GM21526 (cell line): ENCODE measurements around the gene GABRR1.
"Not testable (repeated sequence)": the region's sequence is repeated elsewhere in the genome, so short reads cannot be mapped to it uniquely, and the experiment has no call there.

ENCODE experiments used
- ATAC-seq: cut with Tn5 transposase; IDR thresholded peaks from one replicate; pipeline ENCODE4 v1.9.1; 2021; ENCODE audit warnings: moderate library complexity; ENCODE audit not compliant: unreplicated experiment, low FRiP score

Gene GABRR1

DNA sequence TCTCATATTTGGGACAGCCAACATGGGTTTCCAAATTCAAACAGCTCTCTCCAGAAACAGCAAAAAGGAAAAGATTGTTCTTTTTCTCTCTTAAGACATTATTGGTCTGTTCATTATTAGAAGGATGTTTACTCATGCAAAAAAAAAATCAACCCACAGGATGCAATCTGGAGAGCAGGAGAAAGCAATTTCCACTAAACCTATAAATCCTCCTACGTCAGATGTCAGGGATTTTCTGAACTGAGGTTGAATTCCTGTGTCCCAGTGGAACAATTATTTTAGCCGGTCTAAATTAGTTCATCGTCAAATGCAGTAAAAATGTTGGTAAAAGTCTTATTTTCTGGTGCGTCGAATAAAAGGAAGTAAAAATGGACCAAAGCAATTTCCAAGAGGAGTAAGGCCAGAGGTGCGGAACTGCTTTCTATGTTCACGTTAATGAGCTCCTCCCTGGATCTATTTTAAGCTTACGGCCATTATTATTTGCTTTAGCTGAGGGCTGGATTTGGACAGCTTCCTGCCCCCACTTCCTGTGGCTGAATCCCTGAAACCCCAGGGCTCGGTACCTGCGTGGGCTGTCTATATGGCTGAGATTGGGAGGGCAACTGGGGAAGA is at the start of gene GABRR1:
TSS of gene GABRR1 (minus strand) at position 60 of the 612 bp plus-strand sequence. CDS start at position 24, 36 bp downstream.
- no peak for ATAC-seq

DNA sequence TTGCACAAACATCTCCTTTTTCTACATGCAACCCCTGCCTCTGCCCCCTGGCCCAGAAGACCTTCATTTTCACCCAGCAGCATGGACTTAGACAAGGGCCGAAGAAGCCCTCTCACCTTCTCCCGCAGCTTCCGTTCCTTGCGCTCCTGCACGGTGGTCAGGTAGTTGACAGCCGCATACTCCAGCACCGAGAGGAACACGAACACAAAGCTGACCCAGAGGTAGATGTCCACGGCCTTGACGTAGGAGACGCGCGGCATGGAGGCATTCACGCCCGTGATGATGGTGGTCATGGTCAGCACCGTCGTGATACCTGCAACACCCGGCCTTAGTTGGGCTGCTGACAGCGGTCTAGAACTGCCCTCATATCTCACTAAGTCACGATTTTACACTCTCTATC is 47.1 kb upstream of the GABRR1 start:
- ATAC-seq = no peak

DNA sequence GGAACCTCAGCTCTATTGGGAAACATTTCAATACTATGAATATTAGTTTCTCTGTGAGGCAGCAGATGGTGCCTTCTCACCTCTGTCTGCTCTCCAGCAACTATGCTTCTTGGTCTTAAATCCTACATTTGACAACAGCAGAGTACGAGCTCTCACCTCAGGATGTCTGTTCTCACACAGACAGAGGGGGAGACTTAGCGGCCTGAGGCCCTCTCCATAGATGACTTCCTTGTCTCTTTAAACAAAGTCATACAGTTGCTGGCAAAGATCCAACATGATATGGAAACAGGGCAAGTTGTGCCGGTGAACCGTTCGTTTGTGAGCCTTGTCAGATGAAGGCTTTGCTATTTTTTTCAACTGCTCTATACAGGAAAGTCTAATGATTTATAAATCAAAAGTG is 43.7 kb upstream of the GABRR1 start:
- no peak for ATAC-seq

DNA sequence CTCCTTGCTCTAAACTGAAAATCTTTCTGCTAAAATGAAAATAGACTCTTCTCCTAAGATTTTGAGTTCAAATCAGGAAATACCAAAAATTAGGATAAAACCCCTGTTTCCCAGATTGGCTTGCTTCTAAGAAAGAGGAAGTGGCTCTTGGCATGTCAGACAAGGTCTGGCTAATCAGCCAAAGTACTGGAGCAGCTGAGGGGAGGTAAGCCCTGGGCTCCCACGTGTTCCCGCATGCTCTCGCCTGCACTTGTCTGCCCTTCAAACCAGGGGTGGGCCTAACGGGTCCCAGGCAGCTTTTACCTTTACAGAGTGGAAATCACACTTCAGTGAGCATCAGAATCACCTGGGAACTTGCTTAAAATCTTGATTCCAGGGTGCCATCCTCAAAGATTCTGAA is 43.2 kb upstream of the GABRR1 start:
- no peak for ATAC-seq

DNA sequence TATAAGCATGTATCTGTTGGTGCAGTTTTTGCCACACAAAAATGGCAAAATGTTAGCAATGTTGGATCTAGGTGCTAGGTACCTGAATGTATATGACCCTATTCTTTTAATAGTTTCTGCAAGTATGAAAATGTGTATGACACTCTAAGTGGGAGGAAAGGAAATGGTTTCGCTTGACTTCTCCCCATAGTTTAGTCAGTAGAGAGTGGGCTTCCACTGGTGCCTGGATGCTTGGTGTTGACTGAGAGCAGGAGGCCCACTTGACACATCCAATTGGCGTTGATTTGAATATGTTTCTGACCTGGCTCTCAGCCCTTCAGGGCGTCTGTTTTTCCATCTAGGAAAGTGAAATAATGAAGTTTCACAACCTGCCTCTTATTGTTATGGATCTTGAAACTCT is 41.8 kb upstream of the GABRR1 start:
- ATAC-seq = peak; percentile 58

DNA sequence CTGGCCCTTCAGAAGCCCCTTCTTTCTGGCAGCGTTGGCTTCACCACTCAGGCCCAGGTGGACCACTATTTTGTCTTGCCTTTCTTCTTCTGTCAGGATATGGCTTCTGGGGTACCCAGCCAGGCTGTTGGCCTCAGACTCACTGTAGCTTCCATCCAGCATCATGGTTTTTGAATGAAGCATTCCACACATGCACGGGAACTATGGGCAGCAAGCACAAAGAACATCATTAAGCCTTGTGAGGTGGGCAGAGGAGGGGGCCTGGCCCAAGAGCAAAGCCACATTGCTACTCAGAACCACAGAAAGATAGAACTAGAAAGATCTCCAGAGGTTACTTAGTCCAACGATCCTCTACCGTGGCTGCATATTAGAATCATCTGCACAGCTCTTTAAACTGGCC is 40.6 kb upstream of the GABRR1 start:
- no peak for ATAC-seq

DNA sequence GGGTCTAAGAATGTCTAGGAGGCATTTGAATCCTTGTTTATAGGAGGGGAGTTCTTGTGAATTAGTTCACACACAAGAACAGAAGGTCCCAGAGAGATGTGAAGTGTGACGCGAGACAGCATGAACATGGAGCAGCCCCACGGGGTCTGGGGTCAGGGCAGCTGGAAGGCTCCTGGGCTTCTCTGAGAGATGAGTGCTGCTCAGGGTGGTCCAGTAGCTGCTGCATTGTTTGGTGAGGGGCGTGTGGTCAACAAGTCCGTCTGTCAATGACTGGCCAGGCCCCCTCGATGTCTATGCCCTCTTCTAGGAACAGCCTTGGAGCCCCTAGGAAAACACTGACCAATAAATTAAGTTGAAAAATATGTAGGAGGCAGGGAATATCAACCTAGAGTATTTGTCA is 40.2 kb upstream of the GABRR1 start:
- no peak for ATAC-seq

DNA sequence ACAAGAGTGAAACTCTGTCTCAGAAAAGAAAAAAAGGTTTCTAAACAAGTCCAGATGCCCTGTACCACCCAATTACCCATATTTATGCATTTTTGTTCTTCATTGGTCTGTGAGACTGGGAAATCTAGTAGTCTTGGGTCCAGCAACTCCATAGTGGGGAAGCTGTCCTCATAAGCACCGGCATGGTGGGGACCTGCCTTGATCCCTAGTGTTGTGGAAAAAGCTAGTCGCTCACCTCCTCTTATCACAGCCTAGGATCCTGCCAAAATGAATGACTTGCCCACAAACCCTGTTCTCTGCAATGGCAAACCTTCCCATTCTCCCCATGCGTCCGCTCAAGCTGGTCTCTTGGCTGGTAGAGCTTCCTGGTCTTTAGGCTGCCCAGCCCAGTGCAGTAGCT is 38.3 kb upstream of the GABRR1 start:
- ATAC-seq = no peak

DNA sequence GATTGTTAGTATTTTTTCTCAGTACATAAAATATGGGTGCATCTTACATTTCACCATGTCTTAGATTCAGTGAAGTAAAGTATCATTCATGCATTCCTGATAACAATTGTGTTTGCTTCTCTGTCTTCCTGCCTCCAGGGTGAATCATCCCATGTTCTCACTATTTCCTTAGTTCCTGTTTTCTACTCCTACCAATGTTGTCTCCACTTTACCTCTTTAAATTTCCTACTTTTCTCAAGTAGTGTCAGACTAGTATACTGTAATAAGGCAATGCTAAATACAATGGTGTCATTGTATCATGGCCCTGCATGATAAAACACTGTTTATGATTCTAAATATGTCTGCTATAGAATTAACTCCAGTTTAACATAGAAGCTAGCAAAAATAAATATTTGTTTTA is 37.4 kb upstream of the GABRR1 start:
- no peak for ATAC-seq

DNA sequence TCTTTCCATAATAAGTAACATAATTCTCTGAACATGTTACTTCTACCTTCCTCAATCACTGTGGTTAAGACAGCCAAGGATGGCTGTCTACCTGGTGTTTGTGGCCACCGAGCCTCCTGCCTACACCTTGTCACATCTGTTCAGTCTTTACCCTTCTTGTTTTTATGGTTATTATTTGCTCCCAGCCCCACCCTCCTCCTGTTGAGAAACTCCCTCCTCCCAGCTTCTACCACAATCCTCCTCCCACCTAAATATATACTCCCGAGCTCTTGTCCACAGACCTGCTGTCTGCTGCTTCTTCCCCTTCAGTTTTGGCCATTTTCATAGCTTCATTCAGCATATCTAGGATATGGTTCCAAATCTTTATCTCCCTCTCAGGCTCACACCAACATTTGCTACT is 35.7 kb upstream of the GABRR1 start:
- ATAC-seq = no peak

DNA sequence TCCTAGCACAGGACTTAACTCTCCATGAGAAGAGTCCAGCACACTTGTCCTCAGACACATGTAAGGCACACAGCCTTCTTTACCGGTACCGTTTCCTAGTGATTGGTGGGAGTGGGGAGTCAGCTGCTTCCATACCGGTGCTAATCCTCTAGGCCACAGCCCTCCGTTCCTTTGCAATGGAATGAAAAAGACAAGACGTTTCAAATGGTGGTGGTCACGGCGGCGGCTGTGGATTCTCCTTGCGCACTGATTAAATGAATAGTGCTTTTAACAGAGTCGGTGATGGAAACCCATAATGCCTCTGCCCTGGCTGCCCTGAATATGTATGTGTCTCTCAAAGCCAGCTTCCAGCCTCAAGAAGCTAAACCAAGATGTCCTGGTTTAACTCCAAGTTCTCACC is 34.8 kb upstream of the GABRR1 start:
- no peak for ATAC-seq

DNA sequence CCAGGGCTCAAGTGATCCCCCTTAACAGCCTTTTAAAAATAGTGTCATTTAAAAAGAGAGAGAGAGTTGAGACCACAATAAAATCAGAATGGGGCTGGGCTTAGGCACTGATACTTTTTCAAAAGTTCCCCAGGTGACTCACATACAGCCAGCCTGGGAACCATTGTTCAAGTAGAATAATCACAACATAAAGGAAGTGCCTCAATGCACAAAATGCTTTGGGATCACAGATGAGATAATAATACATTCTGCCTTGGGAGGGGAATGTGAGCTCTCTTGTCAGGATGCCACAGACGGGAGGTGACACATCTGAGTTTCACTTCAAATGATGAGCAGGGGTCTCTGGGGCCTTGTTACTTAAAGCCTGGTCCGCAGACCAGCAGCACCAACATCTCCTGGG is 34.0 kb upstream of the GABRR1 start:
- no peak for ATAC-seq

DNA sequence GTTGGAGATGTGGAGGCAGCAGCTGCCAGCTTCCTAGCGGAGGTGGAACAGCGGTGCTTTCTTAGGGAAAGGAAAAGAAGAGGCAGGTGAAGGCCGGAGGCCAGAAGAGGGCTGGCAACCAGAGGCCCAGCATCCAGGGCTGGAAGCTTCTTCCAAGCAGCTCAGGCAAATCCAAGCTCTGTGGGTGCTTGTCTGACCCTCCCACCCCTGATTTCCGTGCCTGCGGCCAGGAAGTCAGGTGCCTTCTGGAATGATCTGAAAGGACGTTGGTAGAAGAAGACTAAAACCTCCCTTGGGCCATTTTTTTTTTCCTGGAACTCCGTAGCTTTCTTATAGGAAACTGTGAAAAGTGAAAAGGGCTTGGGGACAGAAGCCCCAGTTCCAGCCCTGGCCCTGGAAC is 33.1 kb upstream of the GABRR1 start:
- no peak for ATAC-seq

DNA sequence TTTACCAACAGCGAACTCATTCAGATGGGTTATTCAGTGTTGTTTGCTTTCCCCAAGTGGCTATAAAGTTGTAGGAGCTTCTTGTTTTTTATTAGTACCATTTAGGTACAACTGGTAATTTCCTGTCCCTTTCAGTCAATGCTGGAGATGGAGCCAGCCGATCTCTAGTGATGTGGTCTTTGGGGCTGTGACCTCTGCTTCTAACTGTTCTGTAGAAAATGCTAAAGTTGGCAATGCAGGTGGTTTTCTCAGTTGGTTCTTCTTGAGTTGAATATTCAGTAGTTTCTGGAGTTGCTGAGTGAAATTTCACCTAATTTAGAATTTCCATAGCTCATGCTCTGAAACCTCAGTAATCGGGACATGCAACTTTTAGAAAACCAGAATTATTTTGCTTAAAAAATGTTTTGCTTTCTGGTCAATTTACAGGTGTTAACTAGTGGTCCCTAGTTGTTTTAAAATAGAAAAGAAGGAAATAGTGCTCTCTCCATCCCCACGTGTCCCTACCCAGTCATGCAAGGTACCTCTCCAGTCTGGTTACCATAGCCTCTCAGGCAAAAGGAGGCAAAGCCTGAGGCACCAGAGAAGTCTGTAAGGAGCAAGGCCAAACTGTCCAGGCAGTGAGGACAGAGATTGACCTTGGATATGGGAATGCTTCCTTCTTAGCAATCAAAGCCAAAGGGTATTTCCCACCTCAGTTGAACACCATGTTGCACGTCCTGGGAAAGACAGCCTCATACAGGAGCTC is 27.3 kb upstream of the GABRR1 start:
- ATAC-seq = peak; percentile 54

DNA sequence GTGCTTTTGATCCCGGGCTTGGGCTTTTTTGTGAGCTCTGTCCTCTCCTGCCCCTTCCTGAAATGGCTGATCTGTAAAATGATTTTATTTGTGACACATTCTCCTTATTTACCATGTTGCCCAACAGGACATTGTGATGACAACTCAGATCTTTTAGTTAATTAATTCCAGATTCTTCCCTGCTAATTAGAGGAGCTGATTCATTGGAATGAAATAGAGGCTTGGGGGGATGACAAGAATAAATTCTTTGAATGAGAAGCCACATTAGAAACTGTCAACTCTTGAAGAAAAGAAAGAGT is 26.1 kb upstream of the GABRR1 start:
- no peak for ATAC-seq

DNA sequence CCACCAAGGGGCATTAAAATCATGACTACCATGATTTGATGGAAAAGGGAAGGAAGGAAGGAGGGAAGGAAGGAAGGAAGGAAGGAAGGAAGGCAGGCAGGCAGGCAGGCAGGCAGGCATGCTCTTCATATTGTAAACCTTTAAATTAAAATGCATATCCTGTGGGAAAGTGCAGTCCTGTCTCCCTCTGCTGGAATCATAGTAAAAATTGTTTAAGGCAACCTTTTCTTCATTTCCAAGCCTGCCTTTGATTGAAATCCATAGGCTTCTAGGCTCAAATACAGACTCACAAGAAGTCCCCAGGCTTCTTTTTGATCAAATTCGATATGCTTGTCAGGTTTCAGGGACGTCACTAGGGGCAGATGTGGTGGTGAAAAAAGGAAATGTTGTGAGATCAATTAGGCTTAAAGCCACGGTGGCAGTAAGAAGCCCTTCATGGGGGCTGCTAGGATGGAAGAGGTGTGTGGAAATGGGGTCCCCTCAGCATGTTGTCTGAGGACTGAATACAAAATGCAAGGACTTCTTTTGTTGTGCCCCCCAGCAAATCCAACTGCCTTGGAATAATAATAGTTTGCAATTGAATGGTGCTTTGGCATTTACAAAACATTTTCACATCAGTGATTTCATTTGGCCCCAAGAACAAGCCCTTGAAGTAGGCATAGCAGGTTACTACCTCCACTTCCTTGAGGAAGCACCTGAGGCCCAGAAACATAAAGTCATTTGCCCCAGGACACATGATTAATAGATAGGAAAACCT is 25.6 kb upstream of the GABRR1 start:
- ATAC-seq = no peak

DNA sequence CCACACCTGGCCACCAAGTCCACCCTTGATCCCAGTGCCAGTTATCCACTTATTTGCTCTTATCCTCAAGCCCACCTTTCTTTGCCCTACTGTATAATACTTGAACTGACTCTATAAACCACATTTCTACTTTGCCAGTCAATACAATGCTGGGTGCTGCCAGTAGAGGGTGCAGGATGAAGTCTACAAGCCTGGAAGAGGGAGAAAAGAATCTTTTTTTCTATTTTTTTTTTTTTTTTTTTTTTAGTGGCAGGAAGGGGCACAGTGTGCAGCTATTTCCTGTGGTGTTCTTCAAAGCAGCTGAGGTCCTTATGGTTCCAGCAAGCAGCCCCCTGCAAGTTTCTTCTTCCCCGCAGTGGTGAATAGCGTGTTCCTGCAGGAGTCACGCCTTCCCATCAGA is 22.2 kb upstream of the GABRR1 start:
- no peak for ATAC-seq

DNA sequence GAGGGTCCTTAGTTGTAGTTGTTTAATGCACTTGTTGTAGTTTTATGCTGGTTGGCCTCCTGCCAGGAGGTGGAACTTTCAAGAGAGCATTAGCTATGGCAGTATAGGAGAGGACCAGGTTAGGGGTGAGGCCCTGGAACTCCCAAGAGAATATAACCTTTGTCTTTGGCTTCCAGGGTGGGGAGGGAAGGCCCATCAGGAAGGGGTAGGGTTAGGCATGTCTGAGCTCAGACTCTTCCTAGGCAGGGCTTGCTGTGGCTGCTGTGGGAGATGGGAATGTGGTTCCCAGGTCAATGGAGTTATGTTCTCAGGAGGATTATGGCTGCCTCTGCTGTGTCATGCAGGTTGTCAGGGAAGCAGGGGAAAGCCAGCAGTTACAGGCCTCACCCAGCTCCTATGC is 20.0 kb upstream of the GABRR1 start:
- ATAC-seq = no peak

DNA sequence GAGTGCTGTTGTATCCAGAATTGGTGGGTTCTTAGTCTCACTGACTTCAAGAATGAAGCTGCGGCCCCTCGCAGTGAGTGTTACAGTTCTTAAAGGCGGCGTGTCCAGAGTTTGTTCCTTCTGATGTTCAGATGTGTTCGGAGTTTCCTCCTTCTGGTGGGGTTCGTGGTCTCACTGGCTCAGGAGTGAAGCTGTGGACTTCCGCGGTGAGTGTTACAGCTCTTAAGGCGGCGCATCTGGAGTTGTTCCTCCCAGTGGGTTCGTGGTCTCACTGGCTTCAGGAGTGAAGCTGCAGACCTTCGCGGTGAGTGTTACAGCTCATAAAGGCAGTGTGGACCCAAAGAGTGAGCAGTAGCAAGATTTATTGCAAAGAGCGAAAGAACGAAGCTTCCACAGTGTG is 16.4 kb upstream of the GABRR1 start:
- ATAC-seq = not testable (repeated sequence)

DNA sequence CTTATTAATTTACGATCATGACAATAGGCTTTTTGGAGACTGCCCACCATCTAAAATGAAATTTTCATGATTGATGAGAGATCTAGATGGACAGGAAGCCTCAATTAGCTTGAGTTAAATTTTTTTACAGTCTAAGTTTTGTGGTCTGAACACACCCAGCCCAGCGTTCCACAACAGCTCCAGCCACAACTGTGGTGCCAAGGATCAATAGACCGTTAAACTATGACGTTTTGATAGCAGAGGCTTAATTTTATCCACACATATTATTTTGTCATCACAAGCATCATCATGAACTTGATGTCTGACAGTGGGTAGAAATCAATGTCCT is 5.5 kb upstream of the GABRR1 start:
- ATAC-seq = no peak

DNA sequence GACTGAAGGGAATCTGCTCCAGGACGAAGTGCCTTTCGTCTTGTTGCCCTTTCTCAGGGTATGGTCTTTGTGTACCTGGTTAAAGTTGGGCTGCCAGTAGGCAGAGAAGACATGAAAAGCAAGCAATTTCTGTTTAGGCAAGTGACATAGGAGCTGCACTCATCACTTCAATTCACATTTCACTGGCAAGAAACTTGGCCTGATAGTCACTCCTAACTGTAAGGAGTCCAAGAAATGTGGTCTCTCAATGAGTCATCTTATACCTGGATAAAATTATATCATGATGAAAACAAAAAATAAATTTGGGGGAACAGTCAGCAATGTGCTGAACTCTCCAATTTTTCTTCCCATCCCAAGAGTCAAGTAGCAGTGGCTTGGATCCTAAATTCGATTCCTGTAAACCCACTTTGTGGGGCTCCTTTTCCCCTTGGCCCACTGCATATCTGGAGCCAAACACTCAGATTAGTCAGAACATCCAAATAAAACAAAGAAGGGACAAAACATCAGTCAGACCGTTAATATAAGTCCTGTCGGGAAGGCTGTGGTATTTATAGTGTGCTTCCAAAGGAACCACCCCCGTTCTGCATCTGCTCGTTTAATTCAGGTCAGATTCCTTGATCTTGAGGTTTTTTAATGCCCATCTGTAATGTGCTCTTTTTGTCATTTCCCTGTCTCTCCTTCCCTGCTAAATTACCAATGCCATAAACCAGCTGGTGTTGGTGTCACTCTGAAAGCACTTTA is 5.0 kb upstream of the GABRR1 start:
- no peak for ATAC-seq
